D721Med (cell line): ENCODE results near the gene RUNX1.

ENCODE experiments used
- DNase-seq: peaks from one replicate; pipeline ENCODE4 v3.0.0; 2011; ENCODE audit warnings: low spot score; ENCODE audit not compliant: insufficient read length
- FAIRE-seq: peaks from 2 replicates; lab custom pipeline; 2011; peaks lifted over from hg19 to GRCh38; lab: Jason Lieb, UNC
- TF ChIP-seq, protein P1 (sequence below): IDR thresholded peaks from 2 replicates; pipeline ENCODE4 v1.5.1; 2012; ENCODE audit warnings: mild to moderate bottlenecking, control low read depth; ENCODE audit not compliant: insufficient read depth; ENCODE audit errors: missing control alignments

The RUNX1 gene

DNA sequence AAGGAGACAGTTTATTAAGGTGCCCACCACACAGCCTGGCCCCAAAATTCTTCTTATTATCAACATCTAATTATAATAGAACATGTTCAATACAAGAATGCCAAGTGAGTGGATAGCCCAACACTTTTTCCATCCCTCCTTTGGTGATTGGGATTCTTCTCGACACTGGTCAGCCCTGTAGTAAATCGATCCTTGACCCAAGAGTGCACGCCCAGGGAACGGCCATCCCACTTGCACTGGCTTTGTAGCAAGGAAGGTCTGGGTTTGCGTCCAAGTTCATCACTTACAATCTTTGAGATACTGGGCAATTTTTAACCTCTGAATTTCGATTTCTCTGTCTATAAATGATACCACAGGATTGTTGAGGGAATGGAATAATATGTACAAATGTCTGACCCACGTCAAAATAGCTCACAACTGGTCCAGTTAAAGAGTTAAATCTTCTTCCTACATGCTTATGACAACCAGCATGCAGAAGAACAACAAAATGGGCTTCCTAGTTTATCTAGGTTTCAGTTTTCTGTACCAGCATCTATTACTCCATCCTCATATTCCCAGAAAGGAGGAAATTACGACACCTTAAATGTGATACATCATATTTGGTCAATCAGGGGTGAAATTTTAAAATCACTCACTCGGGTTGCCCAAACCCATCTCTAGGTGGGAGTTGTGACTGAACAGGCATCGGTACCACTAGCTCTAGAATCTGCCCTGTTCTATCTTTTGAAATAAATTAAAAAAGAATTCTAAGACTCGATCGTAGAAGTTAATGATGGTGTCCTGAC is 218.5 kb downstream of the RUNX1 start:
- FAIRE-seq (no peak), DNase-seq (no peak)
- TF ChIP-seq, protein P1, sequence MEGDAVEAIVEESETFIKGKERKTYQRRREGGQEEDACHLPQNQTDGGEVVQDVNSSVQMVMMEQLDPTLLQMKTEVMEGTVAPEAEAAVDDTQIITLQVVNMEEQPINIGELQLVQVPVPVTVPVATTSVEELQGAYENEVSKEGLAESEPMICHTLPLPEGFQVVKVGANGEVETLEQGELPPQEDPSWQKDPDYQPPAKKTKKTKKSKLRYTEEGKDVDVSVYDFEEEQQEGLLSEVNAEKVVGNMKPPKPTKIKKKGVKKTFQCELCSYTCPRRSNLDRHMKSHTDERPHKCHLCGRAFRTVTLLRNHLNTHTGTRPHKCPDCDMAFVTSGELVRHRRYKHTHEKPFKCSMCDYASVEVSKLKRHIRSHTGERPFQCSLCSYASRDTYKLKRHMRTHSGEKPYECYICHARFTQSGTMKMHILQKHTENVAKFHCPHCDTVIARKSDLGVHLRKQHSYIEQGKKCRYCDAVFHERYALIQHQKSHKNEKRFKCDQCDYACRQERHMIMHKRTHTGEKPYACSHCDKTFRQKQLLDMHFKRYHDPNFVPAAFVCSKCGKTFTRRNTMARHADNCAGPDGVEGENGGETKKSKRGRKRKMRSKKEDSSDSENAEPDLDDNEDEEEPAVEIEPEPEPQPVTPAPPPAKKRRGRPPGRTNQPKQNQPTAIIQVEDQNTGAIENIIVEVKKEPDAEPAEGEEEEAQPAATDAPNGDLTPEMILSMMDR, result no peak

DNA sequence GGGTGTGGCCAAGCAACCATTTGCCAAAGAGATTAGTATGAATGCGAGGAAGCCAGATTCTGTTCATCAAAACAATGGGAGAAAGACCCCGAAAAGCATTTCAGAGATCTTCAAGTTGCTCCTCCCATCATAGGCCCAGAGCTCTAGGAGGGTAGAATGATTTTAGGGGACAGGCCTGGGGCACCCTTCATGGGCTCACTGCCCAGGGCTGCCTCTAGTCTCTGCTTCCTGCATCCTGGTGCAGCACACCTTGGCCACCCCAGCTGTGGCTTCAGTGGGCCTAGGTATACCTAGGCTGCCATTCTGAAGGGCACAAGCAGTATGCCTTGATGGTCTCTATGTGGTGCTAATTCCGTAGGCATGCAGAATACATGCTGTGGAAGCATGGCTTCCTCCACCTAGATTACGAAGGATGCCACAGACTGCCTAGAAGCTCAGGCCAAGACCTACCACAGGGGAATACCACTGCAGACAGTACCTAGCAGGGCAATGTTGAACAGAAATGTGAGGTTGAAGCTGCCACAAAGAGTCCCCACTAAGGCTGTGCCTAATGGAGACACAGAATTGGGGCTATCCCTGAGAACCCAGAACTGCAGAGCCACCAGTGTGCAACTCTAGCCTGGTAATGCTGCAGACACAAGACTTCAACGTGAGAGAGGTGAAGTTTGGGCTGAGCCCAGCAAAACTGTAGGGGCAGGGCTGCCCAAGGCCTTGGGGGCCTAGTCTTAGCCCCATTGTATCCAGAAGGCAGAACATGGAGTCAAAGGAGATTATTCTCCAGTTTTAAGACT is 221.5 kb downstream of the RUNX1 start:
- TF ChIP-seq, protein P1, result no peak
- DNase-seq (no peak), FAIRE-seq (no peak)

DNA sequence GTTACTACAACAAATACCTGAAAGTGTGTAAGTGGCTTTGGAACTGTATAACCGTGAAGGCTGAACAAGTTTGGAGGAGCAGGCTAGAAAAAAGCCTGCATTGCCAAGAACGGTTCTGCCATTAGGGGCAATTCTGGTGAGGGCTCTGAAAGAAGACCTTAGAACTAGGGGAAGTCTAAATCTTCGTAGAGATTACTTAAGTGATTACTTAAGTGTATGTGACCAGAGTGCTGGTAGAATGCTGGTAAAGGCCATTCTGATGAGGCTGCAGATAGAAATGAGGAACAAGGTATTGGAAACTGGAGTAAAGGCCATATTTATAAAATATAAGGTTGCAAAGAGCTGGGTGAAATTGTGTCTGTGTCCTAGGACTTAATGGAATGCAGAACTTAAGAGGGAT is 222.3 kb downstream of the RUNX1 start:
- TF ChIP-seq, protein P1, result no peak
- DNase-seq (no peak), FAIRE-seq (no peak)

- DNase-seq, result no peak
- FAIRE-seq, result no peak
- TF ChIP-seq, protein P1, result no peak
Observed at GRCh38 chr21:34825948-34826548, 223.1 kb downstream of the RUNX1 start.

- FAIRE-seq, result no peak
- TF ChIP-seq, protein P1, result no peak
- no peak for DNase-seq
Observed at GRCh38 chr21:34825101-34825500, 224.0 kb downstream of the RUNX1 start.

GRCh38 chr21:34824314-34824713 is 224.8 kb downstream of the RUNX1 start:
- TF ChIP-seq, protein P1, result no peak

More at GRCh38 chr21:34824314-34824713, 224.8 kb downstream of the RUNX1 start:
- FAIRE-seq (no peak), DNase-seq (no peak)
